Astrocyte (in vitro differentiated cells and primary cell): ENCODE measurements around the gene SLC35G6. TPM values are rescaled to one million over a fixed set of nuclear protein-coding genes. Genes with fewer than 3 reads are reported as not detected.
A peak's percentile ranks its signal among the peaks of the same experiment; 100 is the strongest.

Experiments used
- DNase-seq: peaks from one replicate; pipeline ENCODE4 v3.0.0-alpha.2; 2010; ENCODE audit warnings: low read depth
- FAIRE-seq: peaks from 2 replicates; lab custom pipeline; 2011; peaks lifted over from hg19 to GRCh38; lab: Jason Lieb, UNC
- H2AFZ ChIP-seq: 2 replicates; pipeline ENCODE4 v1.6.0; 2012; ENCODE audit warnings: low read depth, low read length, inconsistent platforms
- H3K27ac ChIP-seq: 2 replicates; pipeline ENCODE4 v1.5.1; 2011; ENCODE audit warnings: low read depth, low read length, inconsistent platforms
- H3K27me3 ChIP-seq: 2 replicates; pipeline ENCODE4 v1.6.0; 2011; ENCODE audit warnings: low read length, inconsistent platforms; ENCODE audit not compliant: insufficient read depth
- H3K36me3 ChIP-seq: 2 replicates; pipeline ENCODE4 v1.5.1; 2011; ENCODE audit warnings: low read length, inconsistent platforms; ENCODE audit not compliant: insufficient read depth
- H3K4me1 ChIP-seq: 2 replicates; pipeline ENCODE4 v1.5.1; 2011; ENCODE audit warnings: low read length, inconsistent platforms; ENCODE audit not compliant: insufficient read depth
- H3K4me2 ChIP-seq: 2 replicates; pipeline ENCODE4 v1.6.0; 2012; ENCODE audit warnings: low read length, inconsistent platforms
- H3K4me3 ChIP-seq: 2 replicates; pipeline ENCODE4 v1.5.1; 2011; ENCODE audit warnings: low read depth, mild to moderate bottlenecking, low read length, inconsistent platforms; ENCODE audit not compliant: insufficient read depth
- H3K79me2 ChIP-seq: 2 replicates; pipeline ENCODE4 v1.6.0; 2012; ENCODE audit warnings: mild to moderate bottlenecking, low read length, inconsistent platforms; ENCODE audit not compliant: insufficient read depth
- H3K9ac ChIP-seq: 2 replicates; pipeline ENCODE4 v1.6.0; 2012; ENCODE audit warnings: mild to moderate bottlenecking, low read length, inconsistent platforms
- H3K9me3 ChIP-seq: 2 replicates; pipeline ENCODE4 v1.5.1; 2012; ENCODE audit warnings: low read depth, mild to moderate bottlenecking, low read length, inconsistent platforms; ENCODE audit not compliant: insufficient read depth
- H4K20me1 ChIP-seq: 2 replicates; pipeline ENCODE4 v1.6.0; 2012; ENCODE audit warnings: low read length, inconsistent platforms; ENCODE audit not compliant: insufficient read depth
- H3K27ac Mint-ChIP-seq: one replicate; pipeline ENCODE4 v1.8.0; 2021; ENCODE audit warnings: mild to moderate bottlenecking, mixed read lengths; ENCODE audit not compliant: unreplicated experiment
- H3K27me3 Mint-ChIP-seq: one replicate; pipeline ENCODE4 v1.8.0; 2021; ENCODE audit warnings: low read depth, mixed read lengths; ENCODE audit not compliant: unreplicated experiment
- H3K36me3 Mint-ChIP-seq: one replicate; pipeline ENCODE4 v1.8.0; 2021; ENCODE audit warnings: low read depth, mixed read lengths; ENCODE audit not compliant: unreplicated experiment
- H3K4me1 Mint-ChIP-seq: one replicate; pipeline ENCODE4 v1.8.0; 2021; ENCODE audit warnings: low read depth, mixed read lengths; ENCODE audit not compliant: unreplicated experiment
- H3K4me3 Mint-ChIP-seq: one replicate; pipeline ENCODE4 v1.8.0; 2021; ENCODE audit warnings: mild to moderate bottlenecking, moderate library complexity, mixed read lengths; ENCODE audit not compliant: unreplicated experiment
- H3K9me3 Mint-ChIP-seq: one replicate; pipeline ENCODE4 v1.8.0; 2021; ENCODE audit warnings: mild to moderate bottlenecking, mixed read lengths; ENCODE audit not compliant: unreplicated experiment
- EZH2 ChIP-seq: IDR thresholded peaks from 2 replicates; pipeline ENCODE4 v1.6.1; 2012; ENCODE audit warnings: mild to moderate bottlenecking, low read length, inconsistent platforms; ENCODE audit not compliant: insufficient read depth
- total RNA-seq: library from RNA; stranded (reverse); gene quantifications from 2 replicates; pipeline ENCODE4 v1.2.1, GENCODE V29; 2021
- TF ChIP-seq, protein P1 (sequence below): IDR thresholded peaks from 2 replicates; pipeline ENCODE4 v1.5.1; 2011; ENCODE audit warnings: low read depth, mild to moderate bottlenecking, inconsistent platforms, low read length, moderate library complexity; ENCODE audit not compliant: insufficient read depth

The SLC35G6 gene
- total RNA-seq, 1 donor from 2014 or later, result not detected

DNA sequence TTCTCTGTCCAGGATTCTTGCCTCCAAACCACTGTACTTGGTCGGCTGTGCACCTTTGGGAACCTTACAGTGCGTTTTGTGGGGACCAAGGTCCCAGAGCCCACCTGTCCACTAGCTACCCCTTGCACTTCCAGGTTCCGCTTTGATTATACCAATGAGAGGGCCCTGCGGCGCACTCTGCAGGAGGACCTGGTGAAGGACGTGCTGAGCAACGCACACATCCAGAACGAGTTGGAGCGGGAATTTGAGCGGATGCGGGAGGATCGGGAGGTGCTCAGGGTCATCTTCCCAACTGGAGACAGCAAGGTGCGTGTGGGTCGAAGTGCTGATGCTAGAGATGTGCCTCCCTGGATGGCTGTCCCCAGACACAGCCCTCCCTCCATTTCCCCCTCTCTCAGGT lies 21.7 kb downstream of the SLC35G6 start:
- Histone ChIP-seq H3K27me3 (no peaks in the 10 kb centered on the region), H3K36me3 (peaks cover 78% of the 10 kb centered on the region), H3K79me2 (peaks cover 23% of the 10 kb centered on the region), H3K4me3 (no peak overlapping the region), H3K27ac (no peak overlapping the region), H3K4me2 (no peak overlapping the region), H4K20me1 (peaks cover 65% of the 10 kb centered on the region), H3K9me3 (no peaks in the 10 kb centered on the region), H3K9ac (no peak overlapping the region), H2AFZ (no peak overlapping the region), H3K4me1 (no peaks in the 10 kb centered on the region)
- Mint-ChIP-seq H3K27me3 (no peaks in the 10 kb centered on the region), H3K27ac (no peak overlapping the region), H3K9me3 (no peaks in the 10 kb centered on the region), H3K4me1 (no peaks in the 10 kb centered on the region), H3K36me3 (peaks cover 33% of the 10 kb centered on the region), H3K4me3 (no peak overlapping the region)
- FAIRE-seq, result no peak
- DNase-seq, result no peak
- TF ChIP-seq, protein P1, sequence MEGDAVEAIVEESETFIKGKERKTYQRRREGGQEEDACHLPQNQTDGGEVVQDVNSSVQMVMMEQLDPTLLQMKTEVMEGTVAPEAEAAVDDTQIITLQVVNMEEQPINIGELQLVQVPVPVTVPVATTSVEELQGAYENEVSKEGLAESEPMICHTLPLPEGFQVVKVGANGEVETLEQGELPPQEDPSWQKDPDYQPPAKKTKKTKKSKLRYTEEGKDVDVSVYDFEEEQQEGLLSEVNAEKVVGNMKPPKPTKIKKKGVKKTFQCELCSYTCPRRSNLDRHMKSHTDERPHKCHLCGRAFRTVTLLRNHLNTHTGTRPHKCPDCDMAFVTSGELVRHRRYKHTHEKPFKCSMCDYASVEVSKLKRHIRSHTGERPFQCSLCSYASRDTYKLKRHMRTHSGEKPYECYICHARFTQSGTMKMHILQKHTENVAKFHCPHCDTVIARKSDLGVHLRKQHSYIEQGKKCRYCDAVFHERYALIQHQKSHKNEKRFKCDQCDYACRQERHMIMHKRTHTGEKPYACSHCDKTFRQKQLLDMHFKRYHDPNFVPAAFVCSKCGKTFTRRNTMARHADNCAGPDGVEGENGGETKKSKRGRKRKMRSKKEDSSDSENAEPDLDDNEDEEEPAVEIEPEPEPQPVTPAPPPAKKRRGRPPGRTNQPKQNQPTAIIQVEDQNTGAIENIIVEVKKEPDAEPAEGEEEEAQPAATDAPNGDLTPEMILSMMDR, result peak; percentile 6
- TF ChIP-seq EZH2, result no peak

DNA sequence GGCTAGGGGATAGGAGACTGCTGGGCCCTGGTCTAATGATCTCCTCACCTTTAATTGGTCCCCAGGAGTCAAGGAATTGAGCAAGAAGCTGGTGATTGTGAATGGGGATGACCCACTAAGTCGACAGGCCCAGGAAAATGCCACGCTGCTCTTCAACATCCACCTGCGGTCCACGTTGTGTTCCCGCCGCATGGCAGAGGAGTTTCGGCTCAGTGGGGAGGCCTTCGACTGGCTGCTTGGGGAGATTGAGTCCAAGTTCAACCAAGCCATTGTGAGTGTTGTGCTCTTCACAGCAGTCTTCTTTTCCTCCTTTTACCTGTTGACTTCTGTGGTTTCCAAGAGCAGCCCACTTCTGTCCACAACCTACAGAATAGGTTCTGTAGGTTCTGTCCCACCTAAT lies 22.3 kb downstream of the SLC35G6 start:
- Histone ChIP-seq H3K27ac (no peak overlapping the region), H3K79me2 (peaks cover 18% of the 10 kb centered on the region), H3K4me3 (no peak overlapping the region), H2AFZ (no peak overlapping the region), H3K4me1 (no peaks in the 10 kb centered on the region), H3K9ac (no peak overlapping the region), H3K9me3 (no peaks in the 10 kb centered on the region), H3K27me3 (no peaks in the 10 kb centered on the region), H3K4me2 (no peak overlapping the region), H3K36me3 (peaks cover 73% of the 10 kb centered on the region), H4K20me1 (peaks cover 61% of the 10 kb centered on the region)
- TF ChIP-seq, protein P1, result no peak
- TF ChIP-seq EZH2, result no peak
- FAIRE-seq (no peak), DNase-seq (no peak)
- Mint-ChIP-seq H3K4me1 (no peaks in the 10 kb centered on the region), H3K9me3 (no peaks in the 10 kb centered on the region), H3K4me3 (no peak overlapping the region), H3K27ac (peak overlapping the region; percentile 18), H3K27me3 (no peaks in the 10 kb centered on the region), H3K36me3 (peaks cover 29% of the 10 kb centered on the region)

DNA sequence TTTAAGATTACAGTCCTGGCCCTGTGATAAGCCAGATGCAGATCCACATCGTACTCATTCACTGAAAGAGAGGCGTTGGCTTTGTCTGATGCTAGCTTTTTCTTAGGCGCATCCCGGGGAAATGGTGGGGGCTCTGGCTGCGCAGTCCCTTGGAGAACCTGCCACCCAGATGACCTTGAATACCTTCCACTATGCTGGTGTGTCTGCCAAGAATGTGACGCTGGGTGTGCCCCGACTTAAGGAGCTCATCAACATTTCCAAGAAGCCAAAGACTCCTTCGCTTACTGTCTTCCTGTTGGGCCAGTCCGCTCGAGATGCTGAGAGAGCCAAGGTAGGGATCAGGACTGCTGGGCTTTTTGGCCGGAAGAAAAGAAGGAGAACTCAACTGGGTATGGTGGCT lies 26.9 kb downstream of the SLC35G6 start:
- Mint-ChIP-seq H3K36me3 (peaks cover 23% of the 10 kb centered on the region), H3K4me3 (no peak overlapping the region), H3K4me1 (peaks cover 1% of the 10 kb centered on the region), H3K9me3 (no peaks in the 10 kb centered on the region), H3K27ac (no peak overlapping the region), H3K27me3 (no peaks in the 10 kb centered on the region)
- DNase-seq (no peak), FAIRE-seq (no peak)
- H2AFZ ChIP-seq, result no peak overlapping the region
- no peak overlapping the region for H3K27ac ChIP-seq
- H3K9me3 ChIP-seq, result no peaks in the 10 kb centered on the region
- H4K20me1 ChIP-seq, result peaks cover 47% of the 10 kb centered on the region
- no peaks in the 10 kb centered on the region for H3K27me3 ChIP-seq
- peaks cover 56% of the 10 kb centered on the region for H3K36me3 ChIP-seq
- no peak overlapping the region for H3K4me3 ChIP-seq
- H3K4me1 ChIP-seq, result no peaks in the 10 kb centered on the region
- no peak overlapping the region for H3K9ac ChIP-seq
- TF ChIP-seq, protein P1, result no peak
- TF ChIP-seq EZH2, result no peak
- H3K79me2 ChIP-seq, result peaks cover 8% of the 10 kb centered on the region
- no peak overlapping the region for H3K4me2 ChIP-seq
